ENCODE results near the gene IGFBPL1.

DNA sequence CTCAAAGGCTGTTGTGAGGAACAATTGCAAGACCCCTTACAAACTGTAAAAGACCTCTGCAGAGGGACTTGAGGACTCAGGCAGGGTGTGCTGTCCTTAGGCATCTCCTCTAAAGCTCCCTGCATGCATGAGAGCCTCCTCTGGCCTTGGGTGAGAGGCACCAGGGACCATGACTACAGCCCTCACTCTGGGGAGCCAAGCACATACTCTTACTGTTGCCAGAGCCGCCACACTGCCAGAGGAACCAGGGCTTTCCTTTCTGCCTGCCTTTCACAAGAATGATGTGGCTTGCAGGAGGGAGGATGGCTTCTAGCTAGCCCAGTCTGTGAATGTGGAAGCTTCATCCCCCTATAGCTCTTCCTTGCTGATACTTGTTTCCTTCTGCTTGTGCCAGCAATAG is 5.9 kb downstream of the IGFBPL1 start:
- TF ChIP-seq POLR2AphosphoS5 (IDR thresholded peaks at IDR 0.05; ENCODE audit: borderline replicate concordance, low read depth, low read length), result no peak
- no peak for TF ChIP-seq EZH2 (IDR thresholded peaks at IDR 0.05)
